GM12865 (cell line): Measurements from ENCODE around the gene XPO5.

ENCODE experiments used
- DNase-seq: peaks from one replicate; pipeline ENCODE4 v3.0.0; 2010; ENCODE audit warnings: low read depth
- H3K4me3 ChIP-seq: 2 replicates; pipeline ENCODE4 v1.5.1; 2011; ENCODE audit warnings: mild to moderate bottlenecking, low read depth, low read length, control low read depth
- TF ChIP-seq, protein P1 (sequence below): IDR thresholded peaks from 2 replicates; pipeline ENCODE4 v1.5.1; 2011; ENCODE audit warnings: low read length, control low read depth, low read depth, inconsistent platforms; ENCODE audit not compliant: insufficient read depth; ENCODE audit errors: missing control alignments

XPO5 gene

DNA sequence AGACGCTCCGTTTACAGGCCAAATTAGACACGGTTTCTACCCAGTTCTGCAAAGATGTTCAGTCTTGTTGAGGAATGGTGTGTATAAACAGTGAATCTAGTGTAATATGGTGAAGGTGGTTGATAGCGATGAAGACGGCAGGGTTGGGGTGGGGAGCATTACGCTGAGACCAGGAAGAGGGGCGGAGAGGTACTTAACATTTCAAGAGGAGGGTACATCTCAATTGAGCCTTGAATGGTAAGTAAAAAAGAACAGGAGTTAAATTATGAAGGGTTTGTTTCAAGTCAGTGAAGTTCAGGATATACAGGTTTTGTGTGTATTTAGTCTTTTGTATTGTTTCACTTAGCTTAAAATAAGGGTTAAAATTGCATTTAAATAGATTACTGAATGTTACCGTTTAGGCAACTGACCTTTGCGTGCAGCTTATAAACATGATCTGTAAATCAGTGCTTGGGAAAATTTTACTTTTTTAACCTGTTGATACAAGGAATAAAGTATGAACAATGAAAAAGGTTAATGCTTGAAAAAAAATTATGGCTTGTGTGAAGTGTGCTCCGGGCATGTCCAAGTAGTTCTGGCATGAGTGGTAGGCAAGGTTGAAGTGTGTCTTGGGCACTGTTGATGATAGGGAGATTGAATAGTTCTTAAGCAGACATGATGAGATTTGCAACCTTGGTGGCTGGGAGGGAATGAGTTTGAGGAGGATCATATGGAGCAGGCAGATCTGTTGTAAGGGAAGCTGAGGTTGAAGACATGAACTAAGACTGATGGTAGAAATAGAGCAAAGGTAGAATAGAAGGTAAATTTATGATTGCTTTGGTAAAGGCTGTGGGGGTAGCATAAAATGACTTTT, 58.1 kb downstream of the XPO5 start:
- H3K4me3 ChIP-seq, result peak overlapping the region; percentile 93
- TF ChIP-seq, protein P1, sequence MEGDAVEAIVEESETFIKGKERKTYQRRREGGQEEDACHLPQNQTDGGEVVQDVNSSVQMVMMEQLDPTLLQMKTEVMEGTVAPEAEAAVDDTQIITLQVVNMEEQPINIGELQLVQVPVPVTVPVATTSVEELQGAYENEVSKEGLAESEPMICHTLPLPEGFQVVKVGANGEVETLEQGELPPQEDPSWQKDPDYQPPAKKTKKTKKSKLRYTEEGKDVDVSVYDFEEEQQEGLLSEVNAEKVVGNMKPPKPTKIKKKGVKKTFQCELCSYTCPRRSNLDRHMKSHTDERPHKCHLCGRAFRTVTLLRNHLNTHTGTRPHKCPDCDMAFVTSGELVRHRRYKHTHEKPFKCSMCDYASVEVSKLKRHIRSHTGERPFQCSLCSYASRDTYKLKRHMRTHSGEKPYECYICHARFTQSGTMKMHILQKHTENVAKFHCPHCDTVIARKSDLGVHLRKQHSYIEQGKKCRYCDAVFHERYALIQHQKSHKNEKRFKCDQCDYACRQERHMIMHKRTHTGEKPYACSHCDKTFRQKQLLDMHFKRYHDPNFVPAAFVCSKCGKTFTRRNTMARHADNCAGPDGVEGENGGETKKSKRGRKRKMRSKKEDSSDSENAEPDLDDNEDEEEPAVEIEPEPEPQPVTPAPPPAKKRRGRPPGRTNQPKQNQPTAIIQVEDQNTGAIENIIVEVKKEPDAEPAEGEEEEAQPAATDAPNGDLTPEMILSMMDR, result no peak
- peak; percentile 35 for DNase-seq

DNA sequence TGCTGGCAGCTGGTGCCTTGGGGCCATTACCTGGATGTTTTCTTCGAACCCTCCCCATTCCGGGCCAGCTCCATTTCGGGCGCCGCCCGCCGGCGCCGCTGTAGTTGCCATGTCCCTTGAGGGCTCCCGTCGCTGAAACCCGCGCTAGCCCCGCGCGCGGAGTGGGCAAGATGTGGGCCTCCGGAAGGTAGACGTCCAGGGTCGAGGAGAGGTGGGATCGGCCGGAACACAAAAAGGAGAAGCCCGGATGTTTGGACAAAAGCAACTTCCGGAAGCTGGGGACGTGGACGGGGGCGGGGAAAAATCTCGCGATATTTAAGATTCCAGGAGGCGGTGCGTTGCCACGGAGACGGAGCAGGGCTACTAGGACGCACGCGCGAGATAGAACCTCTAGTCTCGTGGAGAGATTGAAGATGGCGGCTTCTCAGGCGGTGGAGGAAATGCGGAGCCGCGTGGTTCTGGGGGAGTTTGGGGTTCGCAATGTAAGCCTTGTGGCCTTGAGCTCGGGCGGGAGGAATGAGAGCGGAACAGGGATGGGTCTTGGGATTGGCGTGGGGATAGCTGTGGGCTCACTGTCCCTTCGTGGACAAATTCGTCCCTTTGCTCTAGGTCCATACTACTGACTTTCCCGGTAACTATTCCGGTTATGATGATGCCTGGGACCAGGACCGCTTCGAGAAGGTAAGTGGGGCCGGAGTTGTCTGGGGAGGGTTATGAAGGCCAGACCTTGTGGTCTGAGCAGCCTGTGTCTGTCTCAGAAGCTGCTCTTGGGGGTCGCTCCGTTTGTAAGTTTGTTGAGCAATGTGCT, 58.9 kb downstream of the XPO5 start, which contains the start of the genes POLR1C and YIPF3:
POLR1C (plus strand) TSS at position 393 of the 808 bp plus-strand sequence; CDS start at position 414, 21 bp downstream.
YIPF3 (minus strand) TSS at position 230 of the 808 bp plus-strand sequence; CDS start at position 111, 119 bp downstream.
- TF ChIP-seq, protein P1, result no peak
- peak; percentile 99 for DNase-seq
- H3K4me3 ChIP-seq, result peak within 1 kb of the TSS; percentile 93

DNA sequence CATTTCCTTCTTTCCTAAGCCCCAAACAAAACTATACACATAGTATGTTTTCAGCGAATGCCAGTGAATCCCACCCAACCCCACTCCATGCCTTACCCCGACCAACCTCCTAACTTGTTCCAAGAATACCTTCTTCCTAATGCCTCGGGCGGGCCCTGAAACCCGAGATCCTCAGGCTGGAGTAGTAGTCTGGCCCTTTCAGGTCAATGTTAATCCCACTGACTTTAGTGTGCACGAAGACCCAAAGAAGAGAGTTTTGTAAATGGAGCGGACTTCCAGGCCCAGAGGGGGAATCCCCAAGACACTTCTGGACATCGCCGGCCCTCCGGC, 59.5 kb downstream of the XPO5 start:
- no peak for DNase-seq
- TF ChIP-seq, protein P1, result no peak
- peak overlapping the region; percentile 93 for H3K4me3 ChIP-seq

DNA sequence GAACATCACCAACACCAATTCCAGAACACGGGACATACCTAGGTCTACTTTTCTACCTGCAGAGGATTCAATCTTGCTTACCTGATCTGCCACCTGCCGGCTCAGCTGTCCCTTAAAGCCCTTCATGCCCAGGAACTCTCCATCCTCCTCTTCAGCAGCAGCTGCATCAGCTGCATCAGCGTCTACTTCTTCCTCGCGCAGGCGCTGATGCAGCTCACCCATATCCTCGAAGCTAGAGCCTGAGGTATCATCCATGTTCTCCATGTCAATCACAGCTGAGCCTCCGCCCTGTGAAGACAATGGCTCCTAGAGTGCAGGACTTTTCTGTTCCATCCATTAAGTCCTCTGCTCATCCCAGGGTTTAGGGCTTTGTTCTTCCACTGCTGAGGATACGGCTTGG, 60.0 kb downstream of the XPO5 start:
- H3K4me3 ChIP-seq, result peak overlapping the region; percentile 93
- TF ChIP-seq, protein P1, result no peak
- no peak for DNase-seq

DNA sequence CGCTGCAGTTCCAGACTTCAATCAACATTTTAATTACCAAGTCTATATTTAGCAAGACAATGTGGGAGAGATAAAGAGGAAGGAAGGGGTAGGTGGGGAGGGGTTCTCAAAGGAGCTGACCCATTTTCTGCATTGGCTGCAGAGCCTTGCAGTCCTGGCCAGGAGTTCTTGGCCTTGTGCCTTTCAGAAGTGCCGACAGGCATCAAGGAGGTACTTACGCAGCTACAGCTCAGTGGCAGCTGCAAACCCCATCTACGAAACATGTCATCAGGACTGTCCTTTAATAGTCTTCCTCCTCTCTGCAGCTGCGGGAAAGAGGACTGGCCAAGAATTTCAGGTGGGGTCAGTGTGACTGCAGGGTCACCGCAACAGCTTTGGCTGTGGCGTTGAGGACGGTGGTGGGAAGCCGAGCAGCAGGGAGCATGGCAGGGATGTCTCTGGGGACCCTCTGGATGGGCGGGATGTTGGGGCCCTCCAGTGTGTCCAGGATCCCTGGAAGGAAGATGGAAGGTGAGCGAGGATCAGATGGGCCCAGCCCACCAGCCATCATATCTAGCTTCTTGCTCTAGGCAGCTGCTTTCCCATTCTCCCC, 63.9 kb downstream of the XPO5 start:
- DNase-seq, result no peak
- TF ChIP-seq, protein P1, result no peak
- H3K4me3 ChIP-seq, result no peak overlapping the region

DNA sequence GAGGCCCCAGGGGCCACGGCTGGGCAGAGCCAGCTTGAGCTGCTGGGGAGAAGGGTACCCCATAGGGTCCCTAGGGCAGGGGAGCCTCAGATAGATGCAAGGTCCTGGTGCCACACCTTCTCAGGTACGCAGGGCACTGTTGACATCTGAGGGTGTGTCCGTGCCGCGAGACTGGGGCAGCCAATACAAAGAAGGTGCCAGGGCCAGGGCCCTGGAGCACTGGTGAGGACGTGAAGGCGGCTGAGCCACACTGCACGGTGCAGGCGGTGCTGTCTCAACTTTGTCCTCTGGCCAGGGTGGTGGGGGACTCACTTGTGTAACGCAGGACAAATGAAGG, 65.0 kb downstream of the XPO5 start:
- TF ChIP-seq, protein P1, result no peak
- DNase-seq, result no peak
- no peak overlapping the region for H3K4me3 ChIP-seq
